ENCODE results near the gene PDE9A. TPM values are rescaled to one million over a fixed set of nuclear protein-coding genes. Genes with fewer than 3 reads are reported as not detected.

Gene PDE9A
- total RNA-seq, 1 experiment from 2014 or later: 44.8 TPM

DNA sequence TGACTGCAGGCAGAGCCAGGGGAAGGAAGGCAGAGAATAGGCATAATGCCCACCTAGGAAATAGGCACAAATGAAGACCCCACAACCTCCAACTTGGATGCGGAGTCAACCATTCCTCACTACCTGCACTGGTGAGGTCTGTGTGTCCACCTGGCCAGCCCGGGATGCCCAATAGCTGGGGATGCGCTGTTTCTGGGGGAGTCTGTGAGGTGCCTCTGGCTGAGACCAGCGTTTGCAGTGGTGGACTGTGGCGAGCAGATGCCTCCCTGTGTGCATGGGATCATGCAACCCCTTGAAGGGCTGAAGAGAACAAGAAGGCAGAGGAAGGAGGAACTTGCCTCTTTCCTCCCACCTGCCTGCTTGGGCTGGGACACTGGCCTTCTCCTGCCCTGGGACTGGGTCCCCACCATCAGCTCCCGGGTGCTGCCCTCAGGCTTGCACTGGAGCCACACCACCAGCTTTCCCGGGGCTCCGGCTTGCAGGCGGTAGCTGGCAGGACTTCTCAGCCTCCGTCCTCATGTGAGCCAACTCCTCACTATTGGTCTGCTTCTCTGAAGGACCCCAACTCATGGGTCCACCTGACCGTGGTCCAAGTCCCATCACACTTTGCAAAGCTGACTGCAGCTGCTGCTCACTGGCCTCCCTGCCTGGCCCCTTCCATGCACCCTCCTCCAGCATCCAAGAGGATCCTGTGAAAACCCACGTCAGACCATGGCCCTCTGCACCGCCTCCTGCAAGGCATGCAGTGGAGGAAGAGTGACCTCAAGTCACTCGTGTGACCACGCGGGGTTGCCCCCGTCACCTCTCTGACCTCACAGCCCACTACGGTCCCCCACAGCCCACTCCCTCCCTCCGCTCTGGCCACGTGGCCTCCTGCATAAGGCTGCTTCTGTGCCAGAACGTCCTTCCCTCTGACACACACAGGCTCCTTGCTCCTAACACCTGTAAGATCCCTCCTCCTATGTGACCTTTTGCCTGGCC lies 2.7 kb upstream of the PDE9A start:
- Mint-ChIP-seq H3K27me3 (ENCODE audit: low read depth) (peaks cover 5% of the 10 kb centered on the region; the same call in 1 of the 2 replicates), H3K36me3 (no peaks in the 10 kb centered on the region), H3K4me3 (no peak overlapping the region), H3K9me3 (no peaks in the 10 kb centered on the region), H3K4me1 (peaks cover 24% of the 10 kb centered on the region), H3K27ac (no peak overlapping the region)
- ATAC-seq: no peak
- ChIA-PET CTCF (interaction anchor here (1.1 to 5.7 kb wide), 2 partner anchors 11 to 57 kb away, joined by 3 to 66 read pairs; no protein-coding TSS in a partner anchor), POLR2A (no interaction called here)
- DNase-seq (ENCODE audit: low spot score): no peak
- TF ChIP-seq EMX1 (CRISPR knock-in tag; IDR thresholded peaks at IDR 0.05): no peak
- TF ChIP-seq, protein P1, sequence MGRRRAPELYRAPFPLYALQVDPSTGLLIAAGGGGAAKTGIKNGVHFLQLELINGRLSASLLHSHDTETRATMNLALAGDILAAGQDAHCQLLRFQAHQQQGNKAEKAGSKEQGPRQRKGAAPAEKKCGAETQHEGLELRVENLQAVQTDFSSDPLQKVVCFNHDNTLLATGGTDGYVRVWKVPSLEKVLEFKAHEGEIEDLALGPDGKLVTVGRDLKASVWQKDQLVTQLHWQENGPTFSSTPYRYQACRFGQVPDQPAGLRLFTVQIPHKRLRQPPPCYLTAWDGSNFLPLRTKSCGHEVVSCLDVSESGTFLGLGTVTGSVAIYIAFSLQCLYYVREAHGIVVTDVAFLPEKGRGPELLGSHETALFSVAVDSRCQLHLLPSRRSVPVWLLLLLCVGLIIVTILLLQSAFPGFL (CRISPR knock-in tag; IDR thresholded peaks at IDR 0.05; ENCODE audit: borderline replicate concordance): no peak
- no peak for TF ChIP-seq KAT7 (CRISPR knock-in tag; IDR thresholded peaks at IDR 0.05; ENCODE audit: borderline replicate concordance)
- TF ChIP-seq, protein P2, sequence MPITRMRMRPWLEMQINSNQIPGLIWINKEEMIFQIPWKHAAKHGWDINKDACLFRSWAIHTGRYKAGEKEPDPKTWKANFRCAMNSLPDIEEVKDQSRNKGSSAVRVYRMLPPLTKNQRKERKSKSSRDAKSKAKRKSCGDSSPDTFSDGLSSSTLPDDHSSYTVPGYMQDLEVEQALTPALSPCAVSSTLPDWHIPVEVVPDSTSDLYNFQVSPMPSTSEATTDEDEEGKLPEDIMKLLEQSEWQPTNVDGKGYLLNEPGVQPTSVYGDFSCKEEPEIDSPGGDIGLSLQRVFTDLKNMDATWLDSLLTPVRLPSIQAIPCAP (CRISPR knock-in tag; IDR thresholded peaks at IDR 0.05): no peak
- TF ChIP-seq NR3C1 (CRISPR knock-in tag; conservative IDR thresholded peaks at IDR 0.05; ENCODE audit: low read depth): no peak
- no peak for TF ChIP-seq IRF2 (CRISPR knock-in tag; IDR thresholded peaks at IDR 0.05; ENCODE audit: borderline replicate concordance, low read depth)

DNA sequence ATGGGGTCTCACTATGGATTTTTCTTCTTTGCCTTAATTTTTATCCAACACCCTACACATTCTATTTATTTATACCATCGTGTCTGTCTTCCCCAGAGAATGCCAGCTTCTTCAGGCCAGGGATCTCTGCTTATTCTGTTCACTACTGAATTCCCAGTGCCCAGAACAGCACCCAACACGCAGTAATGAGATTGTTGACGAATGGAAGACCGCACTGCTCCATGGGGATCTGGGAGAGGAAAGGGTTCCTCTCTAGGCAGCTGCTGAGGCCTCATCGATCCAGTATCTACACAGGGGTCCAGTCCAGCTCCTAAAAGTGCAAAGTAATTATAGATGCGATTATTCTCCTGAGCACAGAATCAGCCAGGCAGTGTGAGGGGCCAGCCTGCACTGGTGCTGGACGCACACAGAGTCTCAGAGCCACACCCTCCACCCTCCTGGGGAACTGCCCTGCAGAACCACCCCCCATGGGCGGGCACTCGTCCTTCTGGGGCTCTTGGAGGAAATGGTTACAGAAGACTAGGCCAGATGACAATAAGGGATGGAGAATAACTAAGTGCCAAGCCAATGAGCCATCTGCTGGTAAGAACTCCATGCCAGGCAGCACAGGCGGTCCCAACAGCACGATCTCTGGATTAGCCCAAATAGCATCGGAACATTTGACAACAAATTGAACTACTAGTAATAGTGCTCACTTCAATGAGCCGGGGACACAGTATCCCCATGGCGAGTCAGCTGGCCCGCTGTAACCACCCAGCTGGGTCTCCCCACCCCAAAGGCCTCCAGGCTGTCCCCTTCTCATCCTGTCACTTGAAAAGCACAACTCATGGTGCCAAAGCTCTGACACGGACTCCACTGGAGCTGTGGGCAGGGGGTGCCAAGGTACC lies 1.7 kb upstream of the PDE9A start:
- CTCF ChIA-PET: interaction anchor here (0.7 to 5.7 kb wide), 21 partner anchors 8 to 211 kb away, joined by 3 to 66 read pairs (median 4); no protein-coding TSS in a partner anchor
- no peak for DNase-seq (ENCODE audit: low spot score)
- H3K4me3 Mint-ChIP-seq: peak overlapping the region; percentile 87

More for the DNA sequence above, 1.7 kb upstream of the PDE9A start:
- TF ChIP-seq, protein P3, sequence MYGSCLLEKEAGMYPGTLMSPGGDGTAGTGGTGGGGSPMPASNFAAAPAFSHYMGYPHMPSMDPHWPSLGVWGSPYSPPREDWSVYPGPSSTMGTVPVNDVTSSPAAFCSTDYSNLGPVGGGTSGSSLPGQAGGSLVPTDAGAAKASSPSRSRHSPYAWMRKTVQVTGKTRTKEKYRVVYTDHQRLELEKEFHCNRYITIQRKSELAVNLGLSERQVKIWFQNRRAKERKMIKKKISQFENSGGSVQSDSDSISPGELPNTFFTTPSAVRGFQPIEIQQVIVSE (CRISPR knock-in tag; IDR thresholded peaks at IDR 0.05; ENCODE audit: borderline replicate concordance): no peak
- TF ChIP-seq, protein P4, sequence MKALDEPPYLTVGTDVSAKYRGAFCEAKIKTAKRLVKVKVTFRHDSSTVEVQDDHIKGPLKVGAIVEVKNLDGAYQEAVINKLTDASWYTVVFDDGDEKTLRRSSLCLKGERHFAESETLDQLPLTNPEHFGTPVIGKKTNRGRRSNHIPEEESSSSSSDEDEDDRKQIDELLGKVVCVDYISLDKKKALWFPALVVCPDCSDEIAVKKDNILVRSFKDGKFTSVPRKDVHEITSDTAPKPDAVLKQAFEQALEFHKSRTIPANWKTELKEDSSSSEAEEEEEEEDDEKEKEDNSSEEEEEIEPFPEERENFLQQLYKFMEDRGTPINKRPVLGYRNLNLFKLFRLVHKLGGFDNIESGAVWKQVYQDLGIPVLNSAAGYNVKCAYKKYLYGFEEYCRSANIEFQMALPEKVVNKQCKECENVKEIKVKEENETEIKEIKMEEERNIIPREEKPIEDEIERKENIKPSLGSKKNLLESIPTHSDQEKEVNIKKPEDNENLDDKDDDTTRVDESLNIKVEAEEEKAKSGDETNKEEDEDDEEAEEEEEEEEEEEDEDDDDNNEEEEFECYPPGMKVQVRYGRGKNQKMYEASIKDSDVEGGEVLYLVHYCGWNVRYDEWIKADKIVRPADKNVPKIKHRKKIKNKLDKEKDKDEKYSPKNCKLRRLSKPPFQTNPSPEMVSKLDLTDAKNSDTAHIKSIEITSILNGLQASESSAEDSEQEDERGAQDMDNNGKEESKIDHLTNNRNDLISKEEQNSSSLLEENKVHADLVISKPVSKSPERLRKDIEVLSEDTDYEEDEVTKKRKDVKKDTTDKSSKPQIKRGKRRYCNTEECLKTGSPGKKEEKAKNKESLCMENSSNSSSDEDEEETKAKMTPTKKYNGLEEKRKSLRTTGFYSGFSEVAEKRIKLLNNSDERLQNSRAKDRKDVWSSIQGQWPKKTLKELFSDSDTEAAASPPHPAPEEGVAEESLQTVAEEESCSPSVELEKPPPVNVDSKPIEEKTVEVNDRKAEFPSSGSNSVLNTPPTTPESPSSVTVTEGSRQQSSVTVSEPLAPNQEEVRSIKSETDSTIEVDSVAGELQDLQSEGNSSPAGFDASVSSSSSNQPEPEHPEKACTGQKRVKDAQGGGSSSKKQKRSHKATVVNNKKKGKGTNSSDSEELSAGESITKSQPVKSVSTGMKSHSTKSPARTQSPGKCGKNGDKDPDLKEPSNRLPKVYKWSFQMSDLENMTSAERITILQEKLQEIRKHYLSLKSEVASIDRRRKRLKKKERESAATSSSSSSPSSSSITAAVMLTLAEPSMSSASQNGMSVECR (CRISPR knock-in tag; IDR thresholded peaks at IDR 0.05; ENCODE audit: borderline replicate concordance): no peak
- ATAC-seq: no peak
- Mint-ChIP-seq H3K27me3 (ENCODE audit: low read depth) (peaks cover 4% of the 10 kb centered on the region; the same call in 1 of the 2 replicates), H3K9me3 (no peaks in the 10 kb centered on the region), H3K4me1 (peaks cover 35% of the 10 kb centered on the region), H3K36me3 (no peaks in the 10 kb centered on the region), H3K27ac (no peak overlapping the region)
- POLR2A ChIA-PET: interaction anchor here (1.0 to 1.5 kb wide), 2 partner anchors 59 to 106 kb away, joined by 3 to 5 read pairs; no protein-coding TSS in a partner anchor

All from WTC11 (cell line).